Measurements from ENCODE around the gene OGG1.
A peak's percentile ranks its signal among the peaks of the same experiment; 100 is the strongest.

The OGG1 gene

DNA sequence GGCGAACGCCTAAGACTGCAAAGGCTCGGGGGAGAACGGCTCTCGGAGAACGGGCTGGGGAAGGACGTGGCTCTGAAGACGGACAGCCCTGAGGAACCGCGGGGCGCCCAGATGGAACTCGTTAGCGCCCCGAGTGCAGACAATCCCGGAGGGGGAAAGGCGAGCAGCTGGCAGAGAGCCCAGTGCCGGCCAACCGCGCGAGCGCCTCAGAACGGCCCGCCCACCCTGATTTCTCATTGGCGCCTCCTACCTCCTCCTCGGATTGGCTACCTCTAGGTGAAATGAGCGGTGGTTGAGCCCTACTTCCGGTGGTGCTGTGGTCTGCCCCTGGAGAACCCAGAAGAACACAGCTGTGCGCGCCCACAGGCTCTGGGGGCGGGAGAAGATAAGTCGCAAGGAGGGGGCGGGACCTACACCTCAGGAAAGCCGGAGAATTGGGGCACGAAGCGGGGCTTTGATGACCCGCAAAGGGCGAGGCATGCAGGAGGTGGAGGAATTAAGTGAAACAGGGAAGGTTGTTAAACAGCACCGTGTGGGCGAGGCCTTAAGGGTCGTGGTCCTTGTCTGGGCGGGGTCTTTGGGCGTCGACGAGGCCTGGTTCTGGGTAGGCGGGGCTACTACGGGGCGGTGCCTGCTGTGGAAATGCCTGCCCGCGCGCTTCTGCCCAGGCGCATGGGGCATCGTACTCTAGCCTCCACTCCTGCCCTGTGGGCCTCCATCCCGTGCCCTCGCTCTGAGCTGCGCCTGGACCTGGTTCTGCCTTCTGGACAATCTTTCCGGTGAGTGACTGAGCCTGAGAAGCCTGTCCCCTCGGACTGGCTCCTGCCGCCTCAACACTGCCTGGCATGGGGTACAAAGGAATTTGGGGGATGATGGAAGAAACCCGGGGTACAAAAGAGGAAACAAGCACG lies at the start of gene OGG1:
TSS of gene OGG1 (plus strand) at position 308 of the 911 bp plus-strand sequence. CDS start at position 643, 335 bp downstream.
- no peaks in the 10 kb centered on the region for H3K27me3 ChIP-seq (ENCODE audit: control insufficient read depth, insufficient read depth, low read length)
- no peak within 1 kb of the TSS for H3K27ac ChIP-seq (ENCODE audit: low read length)
- H3K4me3 ChIP-seq (ENCODE audit: low read length), result peak within 1 kb of the TSS; percentile 76; the same call in 1 of the 2 replicates
- no CpG with 5 or more reads among the region's 60 CpGs for WGBS (ENCODE audit: insufficient coverage, insufficient read length)
- H3K36me3 ChIP-seq (ENCODE audit: control insufficient read depth, insufficient read depth, low read length), result peaks cover 34% of the 10 kb centered on the region
- H3K4me1 ChIP-seq (ENCODE audit: control insufficient read depth, insufficient read depth, low read length), result no peaks in the 10 kb centered on the region
- DNase-seq (ENCODE audit: low read depth, low spot score), result peak; percentile 93
- H3K9me3 ChIP-seq (ENCODE audit: control insufficient read depth, insufficient read depth, low read length), result no peaks in the 10 kb centered on the region

DNA sequence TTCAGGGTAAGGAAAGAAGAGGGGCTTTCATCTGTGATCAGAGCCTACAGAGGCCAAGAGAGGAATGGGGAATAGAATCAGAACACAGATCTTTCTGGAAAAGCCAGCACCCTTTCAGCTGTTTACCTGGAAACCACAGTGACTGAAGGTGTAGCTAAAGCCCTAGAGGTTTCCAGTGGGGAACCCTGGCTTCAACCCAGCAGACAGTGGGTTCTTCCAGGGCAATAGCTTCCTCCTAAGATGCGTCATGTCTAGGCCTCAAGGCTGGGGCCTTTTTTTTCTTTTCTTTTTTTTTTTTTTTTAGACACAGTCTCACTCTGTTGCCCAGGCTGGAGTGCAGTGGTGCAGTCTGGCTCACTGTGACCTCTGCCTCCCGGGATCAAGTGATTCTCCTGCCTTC lies 49.2 kb upstream of the OGG1 start:
- Histone ChIP-seq H3K4me3 (ENCODE audit: low read length) (no peak overlapping the region), H3K4me1 (ENCODE audit: control insufficient read depth, insufficient read depth, low read length) (0 out of 2 replicates have a peak, but pooled peaks cover 1% of the 10 kb centered on the region), H3K9me3 (ENCODE audit: control insufficient read depth, insufficient read depth, low read length) (no peaks in the 10 kb centered on the region), H3K27me3 (ENCODE audit: control insufficient read depth, insufficient read depth, low read length) (peaks cover 5% of the 10 kb centered on the region; the same call in 1 of the 2 replicates), H3K27ac (ENCODE audit: low read length) (no peak overlapping the region), H3K36me3 (ENCODE audit: control insufficient read depth, insufficient read depth, low read length) (peaks cover 3% of the 10 kb centered on the region; the same call in 1 of the 2 replicates)
- no peak for DNase-seq (ENCODE audit: low read depth, low spot score)
- no CpG with 5 or more reads among the region's 2 CpGs for WGBS (ENCODE audit: insufficient coverage, insufficient read length)

- Histone ChIP-seq H3K36me3 (ENCODE audit: control insufficient read depth, insufficient read depth, low read length) (peaks cover 3% of the 10 kb centered on the region; the same call in 1 of the 2 replicates), H3K9me3 (ENCODE audit: control insufficient read depth, insufficient read depth, low read length) (no peaks in the 10 kb centered on the region), H3K27me3 (ENCODE audit: control insufficient read depth, insufficient read depth, low read length) (peaks cover 5% of the 10 kb centered on the region; the same call in 1 of the 2 replicates), H3K4me3 (ENCODE audit: low read length) (no peak overlapping the region), H3K27ac (ENCODE audit: low read length) (no peak overlapping the region), H3K4me1 (ENCODE audit: control insufficient read depth, insufficient read depth, low read length) (0 out of 2 replicates have a peak, but pooled peaks cover 1% of the 10 kb centered on the region)
- no CpG with 5 or more reads among the region's 7 CpGs for WGBS (ENCODE audit: insufficient coverage, insufficient read length)
- no peak for DNase-seq (ENCODE audit: low read depth, low spot score)
These were observed 48.7 kb upstream of the OGG1 start for GRCh38 chr3:9701006-9701405.

GRCh38 chr3:9701711-9702110 lies 48.0 kb upstream of the OGG1 start:
- Histone ChIP-seq H3K4me1 (ENCODE audit: control insufficient read depth, insufficient read depth, low read length) (0 out of 2 replicates have a peak, but pooled peaks cover 1% of the 10 kb centered on the region), H3K27me3 (ENCODE audit: control insufficient read depth, insufficient read depth, low read length) (peaks cover 5% of the 10 kb centered on the region; the same call in 1 of the 2 replicates), H3K36me3 (ENCODE audit: control insufficient read depth, insufficient read depth, low read length) (peaks cover 3% of the 10 kb centered on the region; the same call in 1 of the 2 replicates), H3K4me3 (ENCODE audit: low read length) (no peak overlapping the region), H3K9me3 (ENCODE audit: control insufficient read depth, insufficient read depth, low read length) (no peaks in the 10 kb centered on the region), H3K27ac (ENCODE audit: low read length) (no peak overlapping the region)
- WGBS (ENCODE audit: insufficient coverage, insufficient read length), result no CpG with 5 or more reads among the region's 10 CpGs
- DNase-seq (ENCODE audit: low read depth, low spot score), result no peak

- Histone ChIP-seq H3K4me1 (ENCODE audit: control insufficient read depth, insufficient read depth, low read length) (0 out of 2 replicates have a peak, but pooled peaks cover 1% of the 10 kb centered on the region), H3K4me3 (ENCODE audit: low read length) (no peak overlapping the region), H3K27ac (ENCODE audit: low read length) (no peak overlapping the region), H3K36me3 (ENCODE audit: control insufficient read depth, insufficient read depth, low read length) (no peaks in the 10 kb centered on the region), H3K27me3 (ENCODE audit: control insufficient read depth, insufficient read depth, low read length) (peaks cover 5% of the 10 kb centered on the region; the same call in 1 of the 2 replicates), H3K9me3 (ENCODE audit: control insufficient read depth, insufficient read depth, low read length) (no peaks in the 10 kb centered on the region)
- DNase-seq (ENCODE audit: low read depth, low spot score), result no peak
- no CpG with 5 or more reads among the region's 4 CpGs for WGBS (ENCODE audit: insufficient coverage, insufficient read length)
These were observed 46.5 kb upstream of the OGG1 start for GRCh38 chr3:9703240-9703639.

DNA sequence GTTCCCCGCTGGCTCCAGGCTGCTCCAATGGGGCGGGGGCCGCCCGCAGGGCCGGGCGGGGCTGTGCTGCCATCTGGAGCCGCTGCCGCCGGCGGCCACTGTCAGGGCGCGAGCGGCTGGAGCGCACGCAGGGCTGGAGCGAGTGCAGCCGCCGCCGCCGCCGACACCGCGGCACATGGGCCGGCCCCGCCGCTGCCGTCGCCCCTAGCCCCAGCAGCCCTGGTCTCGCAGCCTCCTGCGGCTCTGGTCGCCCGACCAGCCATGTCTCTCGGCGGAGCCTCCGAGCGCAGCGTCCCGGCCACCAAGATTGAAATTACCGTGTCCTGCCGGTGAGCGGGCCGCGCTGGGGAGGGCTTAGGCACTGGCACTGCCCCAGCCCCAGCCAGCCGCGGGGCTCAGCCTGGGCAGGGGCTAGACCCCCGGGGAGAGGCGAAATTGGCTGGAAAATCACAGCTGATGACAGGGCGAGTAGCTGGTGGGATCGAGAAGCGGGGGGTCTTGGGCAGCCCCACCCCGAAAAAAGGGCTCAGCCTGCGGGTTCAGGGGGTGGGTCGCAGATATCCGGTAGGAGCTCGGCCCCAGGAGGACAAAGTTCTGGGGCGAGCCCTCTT lies 45.9 kb upstream of the OGG1 start, which contains the start of gene CPNE9:
TSS of gene CPNE9 (plus strand) at position 98 of the 611 bp plus-strand sequence. CDS start at position 262, 164 bp downstream.
- 0 out of 2 replicates have a peak, but pooled peaks cover 1% of the 10 kb centered on the region for H3K4me1 ChIP-seq (ENCODE audit: control insufficient read depth, insufficient read depth, low read length)
- H3K27ac ChIP-seq (ENCODE audit: low read length), result no peak within 1 kb of the TSS
- peak within 1 kb of the TSS; percentile 54; the same call in 1 of the 2 replicates for H3K4me3 ChIP-seq (ENCODE audit: low read length)
- no CpG with 5 or more reads among the region's 56 CpGs for WGBS (ENCODE audit: insufficient coverage, insufficient read length)
- H3K9me3 ChIP-seq (ENCODE audit: control insufficient read depth, insufficient read depth, low read length), result no peaks in the 10 kb centered on the region
- peaks cover 5% of the 10 kb centered on the region; the same call in 1 of the 2 replicates for H3K27me3 ChIP-seq (ENCODE audit: control insufficient read depth, insufficient read depth, low read length)
- DNase-seq (ENCODE audit: low read depth, low spot score), result no peak
- no peaks in the 10 kb centered on the region for H3K36me3 ChIP-seq (ENCODE audit: control insufficient read depth, insufficient read depth, low read length)

GRCh38 chr3:9704347-9705322 lies 45.1 kb upstream of the OGG1 start:
- Histone ChIP-seq H3K27me3 (ENCODE audit: control insufficient read depth, insufficient read depth, low read length) (peaks cover 5% of the 10 kb centered on the region; the same call in 1 of the 2 replicates), H3K4me3 (ENCODE audit: low read length) (peak overlapping the region; percentile 54; the same call in 1 of the 2 replicates), H3K36me3 (ENCODE audit: control insufficient read depth, insufficient read depth, low read length) (no peaks in the 10 kb centered on the region), H3K27ac (ENCODE audit: low read length) (no peak overlapping the region), H3K9me3 (ENCODE audit: control insufficient read depth, insufficient read depth, low read length) (no peaks in the 10 kb centered on the region), H3K4me1 (ENCODE audit: control insufficient read depth, insufficient read depth, low read length) (0 out of 2 replicates have a peak, but pooled peaks cover 1% of the 10 kb centered on the region)
- DNase-seq (ENCODE audit: low read depth, low spot score), result peak; percentile 92
- no CpG with 5 or more reads among the region's 62 CpGs for WGBS (ENCODE audit: insufficient coverage, insufficient read length)

GRCh38 chr3:9710174-9710739 lies 39.5 kb upstream of the OGG1 start:
- Histone ChIP-seq H3K4me1 (ENCODE audit: control insufficient read depth, insufficient read depth, low read length) (no peaks in the 10 kb centered on the region), H3K4me3 (ENCODE audit: low read length) (no peak overlapping the region), H3K27ac (ENCODE audit: low read length) (no peak overlapping the region), H3K9me3 (ENCODE audit: control insufficient read depth, insufficient read depth, low read length) (no peaks in the 10 kb centered on the region), H3K27me3 (ENCODE audit: control insufficient read depth, insufficient read depth, low read length) (no peaks in the 10 kb centered on the region), H3K36me3 (ENCODE audit: control insufficient read depth, insufficient read depth, low read length) (no peaks in the 10 kb centered on the region)
- no CpG with 5 or more reads among the region's 3 CpGs for WGBS (ENCODE audit: insufficient coverage, insufficient read length)
- DNase-seq (ENCODE audit: low read depth, low spot score), result no peak

DNA sequence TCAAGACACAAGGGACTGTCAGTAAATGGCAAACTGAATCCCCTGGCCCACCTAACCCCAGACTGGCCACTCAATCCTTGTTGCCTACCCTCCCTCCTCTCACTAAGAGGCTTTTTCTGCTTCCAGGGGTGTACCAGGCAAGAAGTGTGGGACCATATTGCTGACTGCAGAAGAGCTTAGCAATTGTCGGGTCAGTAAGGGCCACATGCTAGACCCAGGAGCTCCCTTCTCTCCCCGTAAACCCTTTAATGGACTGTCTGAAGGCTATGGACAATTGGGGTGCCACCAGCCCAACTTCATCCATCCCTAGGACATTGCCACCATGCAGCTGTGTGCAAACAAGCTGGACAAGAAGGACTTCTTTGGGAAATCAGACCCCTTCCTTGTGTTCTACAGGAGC lies 37.3 kb upstream of the OGG1 start:
- Histone ChIP-seq H3K4me1 (ENCODE audit: control insufficient read depth, insufficient read depth, low read length) (no peaks in the 10 kb centered on the region), H3K9me3 (ENCODE audit: control insufficient read depth, insufficient read depth, low read length) (no peaks in the 10 kb centered on the region), H3K27ac (ENCODE audit: low read length) (no peak overlapping the region), H3K27me3 (ENCODE audit: control insufficient read depth, insufficient read depth, low read length) (no peaks in the 10 kb centered on the region), H3K4me3 (ENCODE audit: low read length) (no peak overlapping the region), H3K36me3 (ENCODE audit: control insufficient read depth, insufficient read depth, low read length) (no peaks in the 10 kb centered on the region)
- DNase-seq (ENCODE audit: low read depth, low spot score), result no peak
- WGBS (ENCODE audit: insufficient coverage, insufficient read length), result no CpG with 5 or more reads among the region's 2 CpGs
